Tongue (tissue), 2 donors: ENCODE data around the gene AP3D1. TPM values are rescaled to one million over a fixed set of nuclear protein-coding genes. Genes with fewer than 3 reads are reported as not detected.
A peak's percentile ranks its signal among the peaks of the same experiment; 100 is the strongest.

ENCODE experiments used
- DNase-seq: peaks from one replicate; pipeline ENCODE4 v3.0.0-alpha.2; 2015
- total RNA-seq: library from RNA; depleted of rRNA; stranded (reverse); fragments of >200 nt; gene quantifications from one replicate; pipeline ENCODE4 v1.2.3, GENCODE V29; 2014

The AP3D1 gene
- total RNA-seq, 1 donor from 2014 or later: 44.9 TPM

- DNase-seq: no peak
Observed at GRCh38 chr19:2084993-2085720, 66.2 kb downstream of the AP3D1 start.

- DNase-seq: peak; percentile 60
Observed at GRCh38 chr19:2083174-2083854, 68.1 kb downstream of the AP3D1 start.

- DNase-seq: no peak
Observed at GRCh38 chr19:2081873-2082810, 69.2 kb downstream of the AP3D1 start.

- DNase-seq: no peak
Observed at GRCh38 chr19:2080336-2080988, 70.9 kb downstream of the AP3D1 start.

GRCh38 chr19:2079865-2080301 is 71.5 kb downstream of the AP3D1 start:
- DNase-seq: no peak

- no peak for DNase-seq
Observed at GRCh38 chr19:2079076-2079864, 72.1 kb downstream of the AP3D1 start.

- DNase-seq: no peak
Observed at GRCh38 chr19:2077833-2078619, 73.3 kb downstream of the AP3D1 start.

GRCh38 chr19:2077398-2077797 is 74.0 kb downstream of the AP3D1 start:
- DNase-seq: no peak

GRCh38 chr19:2076526-2076944 is 74.8 kb downstream of the AP3D1 start:
- DNase-seq: no peak

- no peak for DNase-seq
Observed at GRCh38 chr19:2072757-2073551, 78.4 kb downstream of the AP3D1 start.

GRCh38 chr19:2070986-2071673 is 80.2 kb downstream of the AP3D1 start:
- no peak for DNase-seq

GRCh38 chr19:2070436-2070827 is 80.9 kb downstream of the AP3D1 start:
- no peak for DNase-seq

- peak; percentile 72 for DNase-seq
Observed at GRCh38 chr19:2064788-2065524, 86.4 kb downstream of the AP3D1 start.

- DNase-seq: no peak
Observed at GRCh38 chr19:2064395-2064787, 87.0 kb downstream of the AP3D1 start.

- no peak for DNase-seq
Observed at GRCh38 chr19:2063824-2064223, 87.5 kb downstream of the AP3D1 start.

- DNase-seq: no peak
Observed at GRCh38 chr19:2062770-2063169, 88.6 kb downstream of the AP3D1 start.

GRCh38 chr19:2062389-2062729 is 89.0 kb downstream of the AP3D1 start:
- DNase-seq: no peak
